Fibroblast of mammary gland (primary cell): ENCODE results near the gene CEP72.

ENCODE experiments used
- DNase-seq: peaks from one replicate; pipeline ENCODE4 v3.0.0-alpha.2; 2010; ENCODE audit warnings: low read depth
- H3K4me3 ChIP-seq: 2 replicates; pipeline ENCODE4 v1.5.1; 2011; ENCODE audit warnings: low read depth, mild to moderate bottlenecking, low read length, moderate library complexity; ENCODE audit not compliant: control insufficient read depth
- CTCF ChIP-seq: conservative IDR thresholded peaks from 2 replicates; pipeline ENCODE4 v1.5.1; 2011; ENCODE audit warnings: low read depth, low read length, inconsistent platforms; ENCODE audit not compliant: control insufficient read depth, insufficient read depth

CEP72 gene

DNA sequence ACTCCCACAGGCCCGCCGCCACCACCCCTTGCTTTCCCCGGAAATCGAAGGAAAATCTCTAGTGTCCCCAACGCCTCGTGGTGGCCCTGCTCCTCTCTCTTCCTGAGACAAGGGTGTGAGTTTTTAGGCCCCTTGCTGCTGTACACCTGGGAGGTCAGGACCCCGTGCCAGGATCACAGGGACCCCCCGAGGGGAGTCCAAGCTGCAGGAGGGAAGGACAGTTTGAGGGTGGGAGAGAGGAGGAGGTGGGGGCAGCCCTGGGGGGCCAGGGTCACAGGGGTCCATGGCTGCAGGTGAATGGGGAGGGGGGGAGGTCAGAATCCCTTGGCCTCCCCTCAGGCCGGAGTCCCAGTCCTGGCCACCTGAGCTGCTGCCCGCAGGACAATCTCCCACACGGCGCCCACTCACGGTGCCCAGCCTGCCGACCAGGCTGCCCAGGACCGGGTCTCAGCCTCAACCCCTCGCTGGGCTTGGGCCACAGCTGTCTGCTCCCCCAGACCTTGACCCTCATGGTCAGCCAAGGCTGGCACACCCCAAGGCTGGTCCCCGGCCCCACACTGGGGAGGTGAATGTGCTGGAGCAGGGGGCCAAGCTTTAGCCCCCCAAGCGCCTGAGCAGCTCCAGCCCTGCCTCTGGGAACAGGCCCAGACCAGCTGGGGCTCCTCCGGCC is 61.2 kb downstream of the CEP72 start:
- no peak for TF ChIP-seq CTCF
- no peak for DNase-seq
- no peak overlapping the region for H3K4me3 ChIP-seq

- TF ChIP-seq CTCF: no peak
- DNase-seq: no peak
- no peak overlapping the region for H3K4me3 ChIP-seq
Observed at GRCh38 chr5:673831-674629, 61.9 kb downstream of the CEP72 start.

- no peak for DNase-seq
- no peak overlapping the region for H3K4me3 ChIP-seq
Observed at GRCh38 chr5:674630-675011, 62.5 kb downstream of the CEP72 start.

GRCh38 chr5:675111-675870 is 63.2 kb downstream of the CEP72 start:
- H3K4me3 ChIP-seq: no peak overlapping the region
- TF ChIP-seq CTCF: no peak
- no peak for DNase-seq

More at GRCh38 chr5:674630-675011, 62.5 kb downstream of the CEP72 start:
- no peak for TF ChIP-seq CTCF

DNA sequence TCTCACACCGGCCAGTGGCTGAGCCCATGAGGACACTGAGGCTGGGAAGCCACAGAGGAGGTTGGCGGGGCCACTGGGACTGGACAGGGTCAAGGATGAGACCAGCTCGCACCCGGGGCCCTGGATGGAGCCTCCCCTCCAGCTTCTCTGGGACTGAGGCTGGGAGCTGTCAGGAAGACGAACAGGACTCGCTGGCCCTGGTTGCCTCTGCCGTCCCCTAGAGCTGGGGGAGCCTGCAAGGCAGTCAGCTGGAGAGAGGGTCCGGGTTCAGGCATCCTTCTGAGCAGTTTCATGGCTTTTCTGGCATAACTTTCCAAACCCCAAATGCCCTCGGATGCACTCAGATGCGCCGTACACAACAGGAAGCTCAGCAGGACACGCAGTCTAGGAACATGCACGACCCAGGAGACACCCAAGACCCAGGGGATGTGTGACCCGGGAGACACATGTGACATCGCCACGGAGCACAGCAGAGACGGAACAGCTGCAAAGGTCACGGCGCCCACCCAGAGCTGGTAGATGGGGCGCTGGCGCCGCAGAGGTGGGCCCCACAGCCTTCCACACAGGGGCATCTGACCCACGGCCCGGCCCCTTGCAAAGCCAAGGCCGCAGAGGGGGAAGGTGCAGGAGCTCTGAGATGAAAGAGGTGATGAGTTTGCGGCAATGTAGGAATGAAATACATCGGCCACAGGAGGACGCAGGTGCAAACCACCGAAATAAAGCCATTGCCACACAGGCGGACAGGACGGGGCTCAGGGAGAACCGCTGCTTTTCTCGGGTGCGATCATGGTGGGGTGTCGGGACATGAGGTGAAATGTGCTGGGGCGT is 63.9 kb downstream of the CEP72 start:
- H3K4me3 ChIP-seq: no peak overlapping the region
- DNase-seq: no peak
- no peak for TF ChIP-seq CTCF

GRCh38 chr5:676699-677076 is 64.5 kb downstream of the CEP72 start:
- no peak overlapping the region for H3K4me3 ChIP-seq
- no peak for TF ChIP-seq CTCF
- DNase-seq: no peak
